ENCODE measurements around the gene PDE8A.

- TF ChIP-seq POLR2A (IDR thresholded peaks at IDR 0.05), result no peak
- TF ChIP-seq CTCF (IDR thresholded peaks at IDR 0.05), result no peak
Observed at GRCh38 chr15:84979651-84980050, 2.0 kb upstream of the PDE8A start.
